T47D (cell line): ENCODE results near the gene RASSF4.
"Not testable (repeated sequence)": the region's sequence is repeated elsewhere in the genome, so short reads cannot be mapped to it uniquely, and the experiment has no call there.

Experiments
- DNase-seq, 2 experiments: peaks; one replicate each; pipeline versions ENCODE4 v3.0.0 to v3.0.0-alpha.2; 2011 to 2012; ENCODE audit warnings: low read depth in 1 of 2, low spot score in 1 of 2
- JUND ChIP-seq: IDR thresholded peaks from 2 replicates; pipeline ENCODE4 v1.6.1; 2012; ENCODE audit warnings: low read depth
- in situ Hi-C: cut with HindIII; loops from 2 replicates; pipeline ENCODE4 v1.10.0; 2016; ENCODE audit warnings: low sequenced_read_pairs, low pct_unique_long_range_greater_than_20kb

RASSF4 gene

DNA sequence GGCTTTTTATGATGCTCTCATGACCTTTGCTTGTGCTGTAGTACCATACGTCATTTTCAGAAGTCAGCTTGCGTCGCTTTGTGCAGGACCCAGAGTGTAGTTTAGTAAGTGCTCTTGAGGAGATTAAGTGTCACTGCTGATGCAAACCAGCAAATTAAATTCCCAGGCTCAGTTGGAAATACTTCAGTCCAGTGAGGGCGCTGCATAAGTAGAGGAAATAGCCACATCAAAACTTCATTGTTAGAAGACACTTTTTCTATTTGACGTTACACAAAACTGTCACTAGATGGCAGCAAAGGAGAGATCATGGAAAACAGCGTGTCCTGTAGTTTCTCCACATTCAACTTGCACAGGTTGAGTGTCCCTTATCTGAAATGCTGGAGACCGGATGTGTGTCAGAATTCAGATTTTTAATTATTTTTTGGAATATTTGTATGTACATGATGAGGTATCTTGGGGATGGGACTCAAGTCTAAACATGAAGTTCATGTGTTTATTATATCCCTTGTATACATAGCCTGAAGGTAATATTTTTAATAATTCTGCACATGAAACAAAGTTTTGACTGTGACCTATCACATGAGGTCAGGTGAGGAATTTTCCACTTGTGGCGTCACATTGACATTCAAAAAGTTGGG lies 49.0 kb downstream of the RASSF4 start:
- no peak for TF ChIP-seq JUND
- in situ Hi-C loops, result no loop called here

DNA sequence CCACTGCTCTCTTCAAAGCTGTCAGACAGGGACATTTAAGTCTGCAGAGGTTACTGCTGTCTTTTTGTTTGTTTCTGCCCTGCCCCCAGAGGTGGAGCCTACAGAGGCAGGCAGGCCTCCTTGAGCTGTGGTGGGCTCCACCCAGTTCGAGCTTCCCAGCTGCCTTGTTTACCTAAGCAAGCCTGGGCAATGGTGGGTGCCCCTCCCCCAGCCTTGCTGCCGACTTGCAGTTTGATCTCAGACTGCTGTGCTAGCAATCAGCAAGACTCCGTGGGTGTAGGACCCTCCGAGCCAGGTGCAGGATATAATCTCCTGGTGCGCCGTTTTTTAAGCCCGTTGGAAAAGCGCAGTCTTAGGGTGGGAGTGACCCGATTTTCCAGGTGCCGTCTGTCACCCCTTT lies 55.0 kb downstream of the RASSF4 start:
- DNase-seq, in situ Hi-C loops: not testable (repeated sequence)

More for the DNA sequence above, 49.0 kb downstream of the RASSF4 start:
- DNase-seq, result peak; percentile 62 to 93

DNA sequence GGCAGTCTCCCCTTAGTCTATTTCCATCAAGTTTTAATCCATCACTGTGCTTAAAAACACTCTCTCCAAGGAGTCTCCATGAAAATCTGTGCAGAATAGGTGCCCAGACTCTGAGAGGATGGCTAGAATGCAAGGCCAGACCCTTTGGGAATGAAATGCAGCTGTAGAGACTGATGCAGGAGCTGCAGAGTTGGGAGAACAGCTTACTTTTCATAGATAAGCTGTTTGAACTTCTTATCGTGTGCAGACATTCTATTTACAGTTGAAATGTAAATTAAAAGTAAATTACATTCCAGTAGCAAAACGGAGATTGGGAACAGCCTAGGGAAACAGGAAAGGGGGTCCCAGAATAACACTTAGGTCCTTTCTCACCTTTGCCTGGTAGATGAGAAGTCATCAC lies 56.0 kb downstream of the RASSF4 start:
- no peak for TF ChIP-seq JUND
- no peak for DNase-seq
- in situ Hi-C loops, result no loop called here

GRCh38 chr10:45023426-45023825 lies 63.8 kb downstream of the RASSF4 start:
- TF ChIP-seq JUND, result no peak
- in situ Hi-C loops, result no loop called here

DNA sequence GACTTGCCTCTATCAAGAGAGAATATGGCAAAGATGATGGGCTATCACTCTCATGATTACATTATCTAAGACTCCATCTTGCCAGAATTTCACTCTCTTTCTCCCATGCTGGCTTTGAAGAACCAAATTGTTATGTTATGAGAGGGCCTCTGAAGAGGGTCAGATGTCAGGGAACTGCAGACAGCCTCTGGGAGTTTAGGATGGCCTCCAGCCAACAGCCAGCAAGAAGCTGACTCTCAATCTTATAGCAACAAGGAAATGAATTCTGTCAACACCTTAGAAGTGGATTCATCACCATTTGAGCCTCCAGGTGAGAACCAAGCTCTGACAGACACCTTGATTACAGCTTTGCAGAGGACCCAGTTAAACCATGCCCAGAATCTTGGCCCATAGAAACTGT lies 74.7 kb downstream of the RASSF4 start:
- no peak for TF ChIP-seq JUND
- peak in 1 of 2 experiments; percentile 14 for DNase-seq
- in situ Hi-C loops, result no loop called here

More at GRCh38 chr10:45023426-45023825, 63.8 kb downstream of the RASSF4 start:
- DNase-seq, result no peak

DNA sequence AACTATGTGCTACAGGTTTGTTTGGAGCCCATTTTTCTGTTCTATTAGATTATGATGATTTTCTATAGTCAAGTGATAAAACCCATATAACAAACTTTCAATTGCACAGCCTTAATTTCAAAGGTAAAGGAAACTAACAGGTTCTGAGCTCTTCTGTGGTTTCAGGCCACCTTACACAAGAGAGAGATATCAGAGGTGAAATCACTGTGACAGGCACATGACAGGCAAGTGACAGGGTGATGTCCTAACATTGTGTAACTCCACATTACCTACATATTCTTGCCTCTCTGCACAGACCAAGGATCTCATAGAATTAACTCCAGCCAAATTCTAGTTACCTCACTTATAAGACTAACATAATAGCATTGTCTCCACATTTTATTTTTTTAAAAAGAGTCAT lies 76.1 kb downstream of the RASSF4 start:
- in situ Hi-C loops, result no loop called here
- DNase-seq, result no peak
- TF ChIP-seq JUND, result no peak

GRCh38 chr10:45040921-45041542 lies 81.4 kb downstream of the RASSF4 start:
- in situ Hi-C loops, result no loop called here
- no peak for TF ChIP-seq JUND
- DNase-seq, result no peak

GRCh38 chr10:45044290-45044689 lies 84.7 kb downstream of the RASSF4 start:
- no peak for DNase-seq
- in situ Hi-C loops, result no loop called here

More at GRCh38 chr10:45044290-45044689, 84.7 kb downstream of the RASSF4 start:
- TF ChIP-seq JUND, result no peak
